Left ventricle myocardium inferior (tissue), 1 donor: ENCODE data around the gene PRKG2. TPM values are rescaled to one million over a fixed set of nuclear protein-coding genes. Genes with fewer than 3 reads are reported as not detected.

ENCODE experiments used
- DNase-seq: peaks from one replicate; pipeline ENCODE4 v3.0.0-alpha.2; 2020
- H3K27ac ChIP-seq: fragments of 200-600 bp; replicated peaks from 2 replicates; pipeline ENCODE4 v1.8.0; 2021
- H3K27me3 ChIP-seq: fragments of 200-600 bp; 2 replicates; pipeline ENCODE4 v1.8.0; 2021; ENCODE audit warnings: low read depth
- H3K36me3 ChIP-seq: fragments of 200-600 bp; 2 replicates; pipeline ENCODE4 v1.8.0; 2021
- H3K4me1 ChIP-seq: fragments of 200-600 bp; 2 replicates; pipeline ENCODE4 v1.8.0; 2021
- H3K4me3 ChIP-seq: fragments of 200-600 bp; 2 replicates; pipeline ENCODE4 v1.8.0; 2021; ENCODE audit warnings: mild to moderate bottlenecking, moderate library complexity
- H3K9me3 ChIP-seq: fragments of 200-600 bp; replicated peaks from 2 replicates; pipeline ENCODE4 v1.8.0; 2021
- intact Hi-C: fragments of 100-400 bp; cut with micrococcal nuclease; formaldehyde crosslinking; loops from one replicate; pipeline ENCODE4 v1.11.0; 2022
- total RNA-seq: library from RNA; stranded (reverse); fragmentation: NEBNext Ultra II Directional; extraction: Animal tissue kit (Norgen Biotek cat#: 25700); gene quantifications from one replicate; pipeline ENCODE4 v1.2.1, GENCODE V29; 2021
- TF ChIP-seq, protein P1 (sequence below): fragments of 200-600 bp; IDR thresholded peaks from 2 replicates; pipeline ENCODE4 v1.8.0; 2021; ENCODE audit warnings: antibody characterized with exemption, mild to moderate bottlenecking, borderline replicate concordance
- donor health status: DM: no; HTN: yes; CAD: no; lungs with severe emphysema.

The PRKG2 gene
- total RNA-seq, 1 donor from 2014 or later: 0.74 TPM

DNA sequence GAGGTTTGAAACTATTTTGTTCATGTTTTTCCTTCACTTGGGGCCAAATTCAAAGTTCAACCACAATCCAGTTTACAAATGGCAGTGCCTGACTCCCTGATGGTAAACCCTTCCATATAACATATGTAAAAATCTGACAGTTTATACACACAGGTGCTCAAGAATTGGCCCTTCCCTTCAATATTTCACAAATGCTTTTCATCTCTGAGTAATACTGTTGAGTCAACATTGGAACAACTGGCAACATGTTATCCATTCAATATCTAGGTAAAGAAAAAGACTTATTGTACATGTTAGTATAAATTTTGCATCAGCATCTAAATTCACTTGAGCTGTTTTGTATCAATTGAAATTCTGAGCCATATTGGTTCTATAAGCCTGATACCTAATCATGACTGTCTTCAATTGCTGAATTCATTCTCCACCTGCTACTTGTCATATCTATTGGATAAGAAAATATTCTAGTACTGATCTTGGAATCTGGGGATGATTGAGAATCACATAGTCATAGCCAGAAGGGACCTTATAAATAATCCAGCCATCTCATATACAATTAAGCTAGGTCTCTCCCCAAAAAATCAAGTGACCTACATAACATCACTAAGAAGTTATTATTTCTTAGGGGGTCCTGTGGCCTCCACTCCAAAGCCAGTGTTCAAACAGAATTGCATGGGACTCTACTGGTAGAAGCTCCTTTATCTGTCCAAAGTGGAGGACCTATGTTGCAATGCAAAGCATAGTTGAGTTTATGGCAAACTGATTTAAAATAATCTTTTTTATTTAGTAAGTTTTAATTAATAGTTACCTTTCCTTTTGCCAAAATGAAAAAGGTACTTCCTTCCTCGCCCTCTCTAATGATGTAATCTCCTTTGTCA, 61.9 kb downstream of the PRKG2 start:
- DNase-seq: no peak
- no peaks in the 10 kb centered on the region for H3K27me3 ChIP-seq
- no peaks in the 10 kb centered on the region for H3K4me1 ChIP-seq
- H3K4me3 ChIP-seq: peak overlapping the region; percentile 53
- H3K27ac ChIP-seq: no peak overlapping the region
- H3K9me3 ChIP-seq: no peaks in the 10 kb centered on the region
- TF ChIP-seq, protein P1, sequence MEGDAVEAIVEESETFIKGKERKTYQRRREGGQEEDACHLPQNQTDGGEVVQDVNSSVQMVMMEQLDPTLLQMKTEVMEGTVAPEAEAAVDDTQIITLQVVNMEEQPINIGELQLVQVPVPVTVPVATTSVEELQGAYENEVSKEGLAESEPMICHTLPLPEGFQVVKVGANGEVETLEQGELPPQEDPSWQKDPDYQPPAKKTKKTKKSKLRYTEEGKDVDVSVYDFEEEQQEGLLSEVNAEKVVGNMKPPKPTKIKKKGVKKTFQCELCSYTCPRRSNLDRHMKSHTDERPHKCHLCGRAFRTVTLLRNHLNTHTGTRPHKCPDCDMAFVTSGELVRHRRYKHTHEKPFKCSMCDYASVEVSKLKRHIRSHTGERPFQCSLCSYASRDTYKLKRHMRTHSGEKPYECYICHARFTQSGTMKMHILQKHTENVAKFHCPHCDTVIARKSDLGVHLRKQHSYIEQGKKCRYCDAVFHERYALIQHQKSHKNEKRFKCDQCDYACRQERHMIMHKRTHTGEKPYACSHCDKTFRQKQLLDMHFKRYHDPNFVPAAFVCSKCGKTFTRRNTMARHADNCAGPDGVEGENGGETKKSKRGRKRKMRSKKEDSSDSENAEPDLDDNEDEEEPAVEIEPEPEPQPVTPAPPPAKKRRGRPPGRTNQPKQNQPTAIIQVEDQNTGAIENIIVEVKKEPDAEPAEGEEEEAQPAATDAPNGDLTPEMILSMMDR: no peak
- intact Hi-C loops: no loop called here
- H3K36me3 ChIP-seq: no peaks in the 10 kb centered on the region

DNA sequence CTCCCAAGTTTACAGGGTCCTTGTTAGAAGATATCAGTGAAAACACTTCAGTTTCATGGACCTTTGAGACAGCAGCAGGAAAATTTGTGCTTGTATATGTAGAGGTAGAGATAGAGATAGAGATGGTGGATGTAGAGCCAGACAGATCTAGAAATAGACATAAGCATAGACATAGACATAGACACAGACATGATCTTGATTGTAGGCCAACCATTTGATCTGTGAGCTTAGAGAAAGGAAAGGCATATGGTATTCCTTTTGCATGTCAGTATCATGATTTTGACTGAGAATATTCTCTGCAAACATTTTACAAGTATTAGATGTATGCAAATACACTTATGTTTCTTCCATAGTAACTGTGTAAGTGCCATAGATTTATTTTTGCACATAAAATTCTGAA, 65.0 kb downstream of the PRKG2 start:
- Histone ChIP-seq H3K36me3 (no peaks in the 10 kb centered on the region), H3K27me3 (no peaks in the 10 kb centered on the region), H3K4me1 (no peaks in the 10 kb centered on the region), H3K9me3 (no peaks in the 10 kb centered on the region), H3K27ac (no peak overlapping the region), H3K4me3 (no peak overlapping the region)
- no peak for DNase-seq
- intact Hi-C loops: no loop called here
- TF ChIP-seq, protein P1: no peak

DNA sequence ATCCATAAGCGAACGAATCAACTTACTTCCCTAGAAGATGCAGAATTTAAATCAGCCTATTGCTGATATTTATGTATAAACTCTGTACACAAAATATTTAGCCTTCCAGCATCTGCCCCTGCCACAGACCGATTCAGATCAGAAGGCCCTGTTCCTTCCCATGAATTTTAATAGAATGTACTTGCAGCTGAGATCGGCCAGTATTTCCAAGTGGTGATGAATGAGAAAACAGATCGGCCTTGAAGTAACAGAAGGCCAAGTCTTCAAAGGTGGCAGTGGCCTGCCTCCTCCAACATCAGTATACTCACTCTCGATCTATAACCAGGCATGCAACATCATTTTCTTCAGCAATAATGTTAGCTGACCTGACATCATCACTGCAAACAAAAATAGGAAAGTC, 66.4 kb downstream of the PRKG2 start:
- no peaks in the 10 kb centered on the region for H3K9me3 ChIP-seq
- no peak for DNase-seq
- intact Hi-C loops: no loop called here
- H3K4me1 ChIP-seq: no peaks in the 10 kb centered on the region
- no peaks in the 10 kb centered on the region for H3K27me3 ChIP-seq
- TF ChIP-seq, protein P1: no peak
- H3K36me3 ChIP-seq: no peaks in the 10 kb centered on the region
- no peak overlapping the region for H3K4me3 ChIP-seq
- H3K27ac ChIP-seq: no peak overlapping the region

DNA sequence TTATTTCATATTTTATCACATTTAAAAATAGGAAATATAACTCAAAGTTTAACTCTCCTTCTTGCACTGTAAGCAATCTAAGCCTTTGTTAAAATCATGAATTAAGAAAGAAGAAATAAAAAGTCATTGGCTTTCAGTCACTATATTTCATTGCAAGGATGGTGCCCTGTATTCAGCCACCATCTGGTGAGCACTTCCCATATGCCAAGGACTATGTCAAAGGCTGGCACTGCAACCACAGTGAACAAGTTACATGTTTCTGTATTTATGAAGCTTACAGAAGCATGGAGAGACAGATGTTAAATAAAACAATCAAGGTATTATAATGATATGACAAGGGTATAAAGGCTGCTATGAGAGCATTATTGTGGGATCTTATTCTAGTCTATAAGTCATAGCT, 68.6 kb downstream of the PRKG2 start:
- Histone ChIP-seq H3K27me3 (no peaks in the 10 kb centered on the region), H3K4me3 (no peak overlapping the region), H3K4me1 (no peaks in the 10 kb centered on the region), H3K36me3 (no peaks in the 10 kb centered on the region), H3K27ac (no peak overlapping the region), H3K9me3 (no peaks in the 10 kb centered on the region)
- intact Hi-C loops: no loop called here
- TF ChIP-seq, protein P1: no peak
- DNase-seq: no peak

DNA sequence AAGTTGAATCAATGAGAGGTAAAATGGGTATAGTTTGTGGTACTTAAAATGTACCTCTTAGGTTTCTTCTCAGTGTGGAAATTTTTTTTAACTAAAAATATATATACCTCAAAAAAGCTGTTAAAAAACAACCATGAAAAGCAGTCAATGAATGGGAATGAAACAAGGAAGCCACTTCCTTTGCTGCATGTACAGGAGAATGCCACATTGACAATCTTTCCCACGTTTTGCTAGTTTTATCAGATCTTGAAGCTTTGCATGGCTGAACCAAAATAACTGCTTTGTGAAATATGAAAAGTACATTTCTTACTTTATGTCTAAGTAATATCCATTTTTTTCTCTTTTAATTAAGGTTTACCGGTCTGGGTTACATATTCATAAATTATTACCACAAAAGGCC, 71.8 kb downstream of the PRKG2 start:
- Histone ChIP-seq H3K4me1 (no peaks in the 10 kb centered on the region), H3K36me3 (no peaks in the 10 kb centered on the region), H3K27me3 (no peaks in the 10 kb centered on the region), H3K9me3 (no peaks in the 10 kb centered on the region), H3K4me3 (no peak overlapping the region), H3K27ac (no peak overlapping the region)
- intact Hi-C loops: no loop called here
- no peak for DNase-seq
- TF ChIP-seq, protein P1: no peak
